ENCODE measurements around the gene CSRNP2. TPM values are rescaled to one million over a fixed set of nuclear protein-coding genes. Genes with fewer than 3 reads are reported as not detected.
A peak's percentile ranks its signal among the peaks of the same experiment; 100 is the strongest.
"Not testable (repeated sequence)": the region's sequence is repeated elsewhere in the genome, so short reads cannot be mapped to it uniquely, and the experiment has no call there.

Gene CSRNP2
- polyA plus RNA-seq, 10 donors = 21.3 to 31.8 (median 25.4) TPM

DNA sequence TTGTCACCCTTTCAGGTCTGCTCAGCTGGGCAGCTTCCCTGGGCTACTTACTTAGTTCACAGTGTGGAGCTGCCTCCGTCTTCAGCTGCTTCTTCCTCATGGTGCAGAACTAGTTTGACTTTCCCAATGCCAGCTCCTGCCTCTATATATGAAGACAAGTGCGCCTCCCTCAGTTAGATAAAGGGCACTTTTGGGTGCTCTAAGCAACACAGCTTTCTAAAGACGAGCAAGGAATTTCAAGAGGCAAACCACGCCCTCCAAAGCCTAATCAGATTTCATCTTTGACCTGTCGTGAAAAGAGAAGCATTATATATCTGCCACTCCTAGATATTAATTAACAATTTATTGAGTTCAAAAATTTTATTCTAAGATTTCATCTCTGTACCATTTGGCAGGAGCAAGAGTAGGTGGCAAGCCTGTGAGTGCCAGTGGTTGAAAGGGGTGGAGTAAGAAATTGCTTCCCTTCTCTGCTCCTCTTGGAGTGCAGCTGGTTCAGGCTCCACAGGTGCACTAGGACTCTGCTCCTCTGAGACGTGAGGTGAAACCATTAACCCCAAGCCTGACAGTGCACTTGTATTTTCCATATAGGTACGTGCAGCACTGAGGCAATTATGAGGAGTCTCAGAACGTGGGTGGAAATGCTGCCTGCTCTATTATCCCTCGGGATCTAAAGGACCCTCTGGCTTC, 55.1 kb downstream of the CSRNP2 start:
- no peak for DNase-seq

DNA sequence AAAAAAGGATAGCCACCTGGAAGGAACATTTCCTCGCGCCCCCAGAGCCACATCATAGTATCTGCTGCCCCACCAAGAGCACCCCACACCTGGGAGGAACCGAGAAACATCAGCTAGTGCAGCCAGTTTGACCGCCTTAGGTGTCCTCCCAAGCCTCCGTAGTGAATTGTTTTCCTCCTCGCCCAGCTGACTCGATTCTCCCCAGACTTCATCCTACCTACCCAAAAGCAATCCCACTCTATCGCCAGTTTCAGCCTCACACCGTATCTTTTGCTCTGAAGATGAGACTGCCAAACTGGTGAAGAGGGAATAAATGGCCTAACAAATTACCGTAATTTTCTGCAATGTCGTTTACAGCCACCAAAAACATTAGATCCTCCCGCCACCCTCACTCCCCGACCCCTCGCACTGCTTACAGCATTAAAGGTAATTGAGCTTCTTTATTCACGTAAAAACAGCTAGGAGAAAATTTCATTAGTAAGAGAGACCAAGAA, 56.0 kb downstream of the CSRNP2 start:
- no peak for DNase-seq

DNA sequence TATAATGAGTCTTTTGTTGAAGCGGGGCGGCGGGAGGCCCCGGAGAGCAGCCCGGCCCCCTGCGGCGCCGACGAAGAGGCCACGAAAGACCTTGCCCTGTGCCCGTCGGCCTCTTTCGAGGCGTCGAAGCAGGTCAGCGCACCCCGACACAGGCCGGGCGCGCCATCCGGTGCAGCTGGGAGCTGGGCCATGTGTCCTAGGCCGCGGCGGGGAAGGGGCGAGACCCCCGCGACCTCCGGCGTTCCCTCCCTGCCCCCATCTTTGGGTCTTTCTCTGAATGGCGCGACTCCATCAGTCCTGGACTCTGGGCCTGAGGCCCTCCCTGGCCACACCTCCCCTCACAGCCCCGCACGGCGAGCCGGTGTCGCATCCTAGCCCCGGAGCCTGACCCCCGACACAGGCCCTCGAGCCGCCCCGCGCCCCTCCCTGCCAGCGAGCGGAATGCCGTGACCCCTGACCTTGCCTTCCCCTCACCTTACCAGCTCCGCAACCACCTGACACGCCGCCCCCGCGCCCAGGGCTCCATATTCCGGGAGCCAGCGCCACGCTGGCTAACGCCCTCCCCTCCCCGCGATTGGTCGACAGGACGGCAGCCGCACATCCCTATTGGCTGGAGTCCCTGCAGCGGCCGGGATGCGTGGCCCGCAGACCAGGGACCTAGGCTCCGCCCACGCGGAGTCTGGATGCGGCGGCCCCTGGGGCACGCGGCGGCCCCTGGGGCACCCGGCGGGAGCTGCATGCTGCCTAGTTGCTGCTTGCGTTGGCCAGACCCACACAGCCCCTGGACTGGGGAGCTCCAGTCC, 57.4 kb downstream of the CSRNP2 start, which contains the start of gene SLC11A2:
Gene SLC11A2, minus strand, starts transcription at position 549 of the 803 bp plus-strand sequence. CDS start 15,656 bp downstream, outside the sequence.
- peak; percentile 94 to 98 (median 95) for DNase-seq

DNA sequence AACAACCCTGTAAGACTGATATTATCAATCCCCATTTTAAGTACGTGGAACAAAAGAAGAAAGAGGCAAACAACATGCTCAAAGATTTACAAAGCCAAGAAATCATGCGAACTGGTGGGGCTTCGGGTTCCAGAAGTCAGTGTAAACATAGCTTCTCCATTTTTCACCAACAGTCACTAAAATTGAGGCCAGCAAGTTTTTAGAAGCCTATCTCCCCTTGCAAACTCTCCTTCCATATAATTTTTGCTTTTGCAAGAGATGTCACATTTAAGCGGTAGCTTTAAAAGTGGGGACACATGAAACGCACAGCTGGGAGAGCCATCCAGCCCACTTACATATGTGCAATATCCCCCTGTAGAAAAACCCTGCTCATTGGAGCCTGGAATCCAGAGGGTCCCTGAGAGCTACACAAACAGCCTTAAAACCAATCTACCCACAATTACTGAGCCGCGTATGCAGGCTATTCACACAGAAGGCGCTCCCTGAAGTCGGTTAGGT, 58.0 kb downstream of the CSRNP2 start:
- DNase-seq = no peak

DNA sequence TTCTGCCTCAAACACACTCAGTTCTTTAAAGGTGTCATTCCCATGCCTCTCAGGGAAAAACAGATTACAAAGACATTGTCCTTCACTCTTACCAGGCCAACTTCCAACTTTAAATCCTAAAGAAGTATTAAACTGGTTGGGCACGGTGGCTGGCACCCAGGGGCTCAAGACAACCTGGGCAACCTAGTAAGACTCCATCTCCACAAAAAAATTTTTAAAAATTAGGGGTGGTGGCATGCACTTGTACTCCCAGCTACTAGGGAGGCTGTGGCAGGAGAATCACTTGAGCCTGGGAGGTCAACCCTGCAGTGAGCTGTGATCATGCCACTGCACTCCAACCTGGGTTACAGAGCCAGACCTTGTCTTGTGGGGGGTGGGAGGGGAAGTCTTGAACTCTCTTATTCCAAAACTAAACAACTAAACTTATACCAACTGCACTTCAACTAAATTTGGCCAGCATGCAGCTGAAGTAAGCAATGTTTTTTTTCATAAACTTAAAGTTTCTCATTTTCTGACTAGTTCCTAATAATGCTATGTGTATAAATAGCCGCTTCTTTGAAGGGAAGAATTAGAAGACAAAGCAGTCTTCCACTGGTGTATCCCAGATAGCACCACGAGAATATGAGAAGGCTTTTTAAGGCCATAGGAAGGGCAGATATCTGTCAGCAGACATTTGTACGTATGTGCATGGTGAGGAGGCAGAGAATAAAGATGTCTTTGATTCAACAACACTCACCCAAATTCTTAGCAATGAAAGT, 59.6 kb downstream of the CSRNP2 start:
- DNase-seq = no peak

DNA sequence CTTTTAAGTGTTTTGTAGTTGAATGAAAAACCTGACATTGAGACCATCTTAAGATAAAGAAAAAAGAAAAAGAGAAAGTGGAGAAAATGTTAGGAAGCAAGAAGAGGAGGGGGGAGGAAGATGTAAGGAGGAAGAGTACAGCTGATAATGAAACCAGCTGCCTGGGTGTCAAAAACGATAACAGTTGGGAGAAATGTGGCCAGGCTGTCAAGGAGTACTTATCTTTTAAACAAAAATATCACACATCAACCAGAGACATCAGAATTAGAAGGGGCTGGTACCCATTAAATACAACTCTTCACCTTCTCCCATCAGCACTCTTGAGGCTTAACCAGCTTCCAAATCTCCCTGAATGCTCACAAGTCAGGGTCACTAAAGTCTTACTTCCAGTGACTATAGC, 61.7 kb downstream of the CSRNP2 start:
- DNase-seq = no peak

DNA sequence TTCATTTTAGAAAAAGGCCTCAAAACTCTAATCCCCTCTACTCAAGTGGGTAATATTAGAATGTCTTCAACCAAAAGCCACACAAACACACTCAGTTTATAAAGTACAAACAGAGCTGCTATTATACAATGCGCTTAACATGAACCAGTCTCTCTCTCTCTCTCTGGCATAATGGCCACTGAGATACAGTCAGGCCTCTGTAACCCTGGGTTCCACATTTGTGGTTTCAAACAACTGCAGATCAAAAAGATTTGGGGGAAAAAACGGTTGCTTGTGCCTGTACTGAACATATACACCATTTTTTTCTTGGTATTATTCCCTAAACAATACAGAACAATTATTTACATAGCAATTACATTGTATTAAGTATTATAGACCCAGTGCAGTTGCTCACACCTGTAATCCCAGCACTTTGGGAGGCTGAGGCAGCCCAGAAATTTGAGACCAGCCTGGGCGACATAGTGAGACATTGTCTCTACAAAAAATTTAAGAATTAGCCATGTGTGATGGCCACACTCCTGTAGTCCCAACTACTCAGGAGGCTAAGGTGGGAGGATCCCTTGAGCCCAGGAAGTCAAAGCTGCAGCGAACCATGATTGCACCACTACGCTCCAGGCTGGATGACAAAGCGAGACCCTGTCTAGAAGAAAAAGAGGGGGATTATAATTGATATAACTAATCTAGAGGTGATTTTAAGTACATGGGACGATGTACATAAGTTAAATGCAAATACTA, 62.8 kb downstream of the CSRNP2 start:
- no peak for DNase-seq

DNA sequence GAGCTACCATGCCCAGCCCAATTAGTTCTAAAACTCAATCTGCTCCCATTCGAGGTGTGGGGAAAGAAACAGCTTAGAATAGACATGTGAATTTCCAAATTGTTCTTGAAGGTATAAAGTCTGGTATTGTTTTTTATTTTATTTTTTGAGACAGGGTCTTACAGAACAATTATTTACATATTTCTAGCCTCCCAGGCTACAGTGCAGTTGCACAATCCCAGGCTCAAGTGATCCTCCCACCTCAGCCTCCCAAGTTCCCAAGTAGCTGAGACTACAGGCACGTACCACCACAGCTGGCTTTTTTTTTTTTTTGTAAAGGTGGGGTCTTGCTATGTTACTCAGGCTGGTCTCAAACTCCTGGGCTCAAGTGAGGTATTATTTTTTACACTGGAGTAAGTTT, 63.5 kb downstream of the CSRNP2 start:
- DNase-seq = no peak

DNA sequence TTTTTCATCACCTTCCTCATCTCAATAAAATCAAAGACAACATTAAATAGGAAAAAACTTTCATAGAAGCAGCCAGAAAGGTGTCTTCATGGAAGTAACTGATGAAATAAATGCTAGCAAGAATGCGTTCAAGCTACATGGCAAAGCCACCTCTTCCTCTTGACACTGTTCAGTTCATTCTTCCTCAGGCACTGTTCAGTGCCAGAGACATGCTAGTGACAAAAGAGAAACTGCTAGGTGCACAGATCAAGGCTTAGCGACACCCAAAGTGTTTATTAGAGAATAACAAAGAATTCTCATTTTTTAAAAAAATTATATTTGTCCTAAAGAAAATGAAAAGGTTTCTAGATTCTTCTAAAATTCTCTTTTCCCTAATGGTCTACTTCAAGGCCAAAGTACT, 64.4 kb downstream of the CSRNP2 start:
- no peak for DNase-seq

DNA sequence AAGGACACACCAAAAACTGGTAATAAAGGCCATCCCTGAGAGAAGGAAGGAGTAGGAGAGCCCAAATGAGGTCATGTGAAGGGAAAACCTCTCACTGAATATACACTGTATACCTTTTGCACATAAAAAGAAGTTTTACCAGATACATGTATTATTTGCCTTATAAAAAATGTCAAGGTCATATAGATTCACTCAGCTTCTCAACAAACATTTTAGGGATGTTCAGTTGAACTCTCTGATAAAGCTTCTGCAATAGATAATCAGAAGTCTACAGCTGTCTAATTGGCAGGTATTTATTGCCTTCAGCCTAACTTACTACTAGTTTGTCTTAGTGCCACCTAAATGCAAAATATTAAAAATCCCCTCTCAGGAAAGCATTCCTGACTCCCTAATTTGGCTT, 65.9 kb downstream of the CSRNP2 start:
- DNase-seq = no peak

DNA sequence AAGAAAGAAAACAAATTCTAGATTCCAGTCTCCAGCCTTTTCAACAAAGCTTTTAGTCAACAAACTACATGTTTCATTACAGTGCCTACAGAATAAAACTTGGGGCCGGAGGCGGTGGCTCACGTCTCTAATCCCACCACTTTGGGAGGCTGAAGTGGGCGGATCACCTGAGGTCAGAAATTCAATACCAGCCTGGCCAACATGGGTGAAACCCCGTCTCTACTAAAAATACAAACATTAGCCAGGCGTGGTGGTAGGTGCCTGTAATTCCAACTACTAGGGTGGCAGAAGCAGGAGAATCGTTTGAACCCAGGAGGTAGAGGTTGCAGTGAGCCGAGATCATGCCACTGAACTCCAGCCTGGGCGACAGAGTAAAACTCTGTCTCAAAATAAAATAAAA, 68.9 kb downstream of the CSRNP2 start:
- not testable (repeated sequence) for DNase-seq

DNA sequence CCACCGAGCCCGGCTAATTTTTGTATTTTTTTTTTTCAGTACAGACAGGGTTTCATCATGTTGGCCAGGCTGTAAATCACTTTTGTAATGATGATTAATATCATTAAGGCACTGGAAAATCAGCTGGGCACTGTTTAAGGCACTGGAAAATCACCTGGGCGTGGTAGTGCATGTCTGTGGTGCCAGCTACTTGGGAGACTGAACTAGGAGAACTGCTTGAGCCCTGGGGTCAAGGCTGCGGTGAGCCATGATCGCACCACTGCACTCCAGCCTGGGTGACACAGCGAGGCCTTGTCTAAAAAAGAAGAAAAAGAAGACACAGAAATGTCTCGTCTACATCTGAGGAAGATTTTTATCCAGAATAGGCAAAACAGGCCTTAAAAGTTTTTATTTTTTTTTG, 70.0 kb downstream of the CSRNP2 start:
- no peak for DNase-seq

DNA sequence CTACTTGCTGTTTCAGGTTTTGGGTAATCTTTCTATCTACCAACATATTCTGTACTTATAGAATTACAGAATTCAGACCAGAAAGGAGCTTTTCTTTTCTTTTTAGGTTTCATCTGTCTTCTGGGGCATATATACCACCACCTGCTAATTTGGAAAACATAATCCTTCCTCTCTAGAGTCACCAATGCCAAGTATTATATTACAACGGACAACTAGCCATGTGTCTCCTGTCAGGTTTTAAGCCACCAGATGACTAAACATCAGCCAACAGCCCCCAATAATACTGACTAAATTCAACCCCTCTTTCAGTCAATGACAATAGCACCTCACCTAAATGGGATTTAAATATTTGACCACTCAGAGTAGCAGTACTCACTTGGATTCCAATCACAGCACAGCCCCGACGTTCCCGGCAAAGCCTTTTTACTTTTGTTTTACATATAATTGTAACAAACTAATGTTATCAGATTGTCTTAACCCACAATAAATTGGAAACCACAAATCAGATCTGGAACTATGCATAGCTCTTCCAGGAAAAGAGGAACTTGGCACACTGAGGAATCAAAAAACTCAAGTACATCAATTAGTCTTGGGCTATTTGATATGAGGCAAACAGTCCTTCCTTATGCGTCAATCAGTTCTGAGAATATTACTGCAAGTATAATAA, 70.7 kb downstream of the CSRNP2 start:
- DNase-seq = no peak

DNA sequence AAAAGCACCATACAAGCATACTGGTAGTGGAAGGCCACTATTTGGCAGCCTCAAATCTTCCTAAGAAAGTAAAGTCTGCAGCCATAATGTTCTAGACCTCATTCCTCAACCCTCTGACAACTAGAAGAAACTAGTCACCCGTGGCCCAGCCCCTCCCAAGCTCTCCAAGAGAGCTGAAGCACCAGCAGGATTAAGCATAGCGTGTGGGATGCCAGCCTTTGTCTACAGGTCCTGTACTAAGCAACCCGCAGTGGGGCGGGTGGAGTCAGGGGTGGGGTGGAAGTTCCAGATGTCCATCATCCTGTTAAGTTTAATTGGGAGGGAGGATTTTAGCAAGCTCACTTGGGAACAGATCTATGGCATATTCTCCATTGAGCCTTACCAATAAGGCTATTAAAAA, 71.4 kb downstream of the CSRNP2 start:
- DNase-seq = no peak

Other genes starting within 250 kb of the CSRNP2 start
- gene TMPRSS12, start 240.7 kb downstream of the CSRNP2 start, polyA plus RNA-seq (ENCODE audit: insufficient read length in 10 of 10) = under 1 TPM in 2 of 10 donors, not detected in 8; 0.09 to 0.27 TPM
- under 1 TPM in 3 of 10 donors, not detected in 7; 0.51 to 0.89 (median 0.83) TPM for gene HIGD1C, start 131.1 kb downstream of the CSRNP2 start, polyA plus RNA-seq (ENCODE audit: insufficient read length in 10 of 10)
- 10 to 100 TPM; 17.0 to 29.8 (median 24.9) TPM for gene SLC11A2, start 57.2 kb downstream of the CSRNP2 start, polyA plus RNA-seq (ENCODE audit: insufficient read length in 10 of 10)
- gene LETMD1, start 35.3 kb downstream of the CSRNP2 start, polyA plus RNA-seq (ENCODE audit: insufficient read length in 10 of 10) = 10 to 100 TPM; 33.1 to 84.0 (median 47.7) TPM
- 10 to 100 TPM; 35.9 to 46.3 (median 40.6) TPM for gene TFCP2, start 89.5 kb upstream of the CSRNP2 start, polyA plus RNA-seq (ENCODE audit: insufficient read length in 10 of 10)
- 10 to 100 TPM in 4 of 10 donors, 1 to 10 TPM in 6; 5.6 to 11.5 (median 9.2) TPM for gene POU6F1, start 134.5 kb upstream of the CSRNP2 start, polyA plus RNA-seq (ENCODE audit: insufficient read length in 10 of 10)
- gene DAZAP2, start 155.2 kb upstream of the CSRNP2 start, polyA plus RNA-seq (ENCODE audit: insufficient read length in 10 of 10) = 10 to 100 TPM; 67.6 to 93.6 (median 82.6) TPM
- gene SMAGP, start 186.8 kb upstream of the CSRNP2 start, polyA plus RNA-seq (ENCODE audit: insufficient read length in 10 of 10) = 10 to 100 TPM in 4 of 10 donors, 1 to 10 TPM in 6; 6.2 to 16.6 (median 8.4) TPM
- 10 to 100 TPM in 1 of 10 donors, 1 to 10 TPM in 9; 1.9 to 12.4 (median 3.2) TPM for gene BIN2, start 240.6 kb upstream of the CSRNP2 start, polyA plus RNA-seq (ENCODE audit: insufficient read length in 10 of 10)